HEK293 (cell line): Measurements from ENCODE around the gene CNKSR2.

Experiments
- CTCF ChIA-PET: fragments of 350-600 bp; formaldehyde crosslinking; extraction: SDS; loops from one replicate; lab custom pipeline; 2021; ENCODE audit warnings: antibody characterized with exemption; lab: Yijun Ruan, JAX
- POLR2A ChIA-PET: fragments of 300-600 bp; formaldehyde crosslinking; extraction: SDS; loops from one replicate; lab custom pipeline; 2020; ENCODE audit warnings: antibody characterized with exemption, inconsistent platforms; lab: Yijun Ruan, JAX
- H3K27ac ChIP-seq: fragments of 200-500 bp; sonication (Bioruptor generic); 2 replicates; pipeline ENCODE4 v1.5.1; 2014; ENCODE audit warnings: low read depth, low read length, control low read depth, inconsistent platforms; ENCODE audit errors: extremely low read depth
- H3K36me3 ChIP-seq, 2 experiments: fragments of 200-500 bp in 1 of 2; sonication (Bioruptor generic) in 1 of 2; 1 replicate in 1 of 2; 2 replicates in 1 of 2; pipeline ENCODE4 v1.5.1; 2014 to 2017; ENCODE audit warnings: inconsistent platforms in 2 of 2, low read length in 2 of 2; ENCODE audit not compliant: control insufficient read depth in 2 of 2, insufficient read depth in 1 of 2
- H3K4me1 ChIP-seq: fragments of 200-500 bp; sonication (Bioruptor generic); 2 replicates; pipeline ENCODE4 v1.5.1; 2014; ENCODE audit warnings: mild to moderate bottlenecking, low read length, inconsistent platforms; ENCODE audit not compliant: control insufficient read depth, insufficient read depth
- H3K4me3 ChIP-seq: 2 replicates; pipeline ENCODE4 v1.5.1; 2011; ENCODE audit warnings: low read depth, mild to moderate bottlenecking, control low read depth, low read length, moderate library complexity
- H3K9me3 ChIP-seq: fragments of 200-500 bp; sonication (Bioruptor generic); 2 replicates; pipeline ENCODE4 v1.5.1; 2014; ENCODE audit warnings: low read depth, low read length, inconsistent platforms; ENCODE audit not compliant: control insufficient read depth, insufficient read depth
- AEBP2 ChIP-seq: fragments of 450-650 bp; formaldehyde crosslinking; IDR thresholded peaks from 2 replicates; pipeline ENCODE4 v1.5.1; 2016; ENCODE audit warnings: missing biosample characterization, missing genetic modification characterization, borderline replicate concordance
- GLI2 ChIP-seq: fragments of 450-650 bp; formaldehyde crosslinking; IDR thresholded peaks from 2 replicates; pipeline ENCODE4; 2017; ENCODE audit warnings: missing biosample characterization, missing genetic modification characterization, low read depth, borderline replicate concordance
- GLIS1 ChIP-seq: fragments of 450-650 bp; formaldehyde crosslinking; IDR thresholded peaks from 2 replicates; pipeline ENCODE4 v1.5.1; 2016; ENCODE audit warnings: missing biosample characterization, missing genetic modification characterization
- KLF9 ChIP-seq: fragments of 450-650 bp; formaldehyde crosslinking; IDR thresholded peaks from 2 replicates; pipeline ENCODE4 v1.5.1; 2016; ENCODE audit warnings: missing biosample characterization, missing genetic modification characterization, low read depth
- MYNN ChIP-seq: fragments of 450-650 bp; formaldehyde crosslinking; IDR thresholded peaks from 2 replicates; pipeline ENCODE4 v1.5.1; 2016; ENCODE audit warnings: missing biosample characterization, missing genetic modification characterization, borderline replicate concordance
- OSR2 ChIP-seq: fragments of 450-650 bp; formaldehyde crosslinking; IDR thresholded peaks from 2 replicates; pipeline ENCODE4 v1.5.1; 2016; ENCODE audit warnings: missing biosample characterization, missing genetic modification characterization
- SP3 ChIP-seq: fragments of 450-650 bp; formaldehyde crosslinking; IDR thresholded peaks from 2 replicates; pipeline ENCODE4 v1.5.1; 2016; ENCODE audit warnings: missing biosample characterization, missing genetic modification characterization
- SP7 ChIP-seq: fragments of 450-650 bp; formaldehyde crosslinking; IDR thresholded peaks from 2 replicates; pipeline ENCODE4 v1.5.1; 2016; ENCODE audit warnings: missing biosample characterization, missing genetic modification characterization
- TRIM28 ChIP-seq: IDR thresholded peaks from 2 replicates; pipeline ENCODE4 v1.6.1; 2011; ENCODE audit warnings: low read length, control low read depth, borderline replicate concordance
- ZFP37 ChIP-seq: fragments of 450-650 bp; formaldehyde crosslinking; IDR thresholded peaks from 2 replicates; pipeline ENCODE4 v1.5.1; 2016; ENCODE audit warnings: missing biosample characterization, missing genetic modification characterization
- ZFP69B ChIP-seq: fragments of 450-650 bp; formaldehyde crosslinking; IDR thresholded peaks from 2 replicates; pipeline ENCODE4 v1.5.1; 2016; ENCODE audit warnings: missing biosample characterization, missing genetic modification characterization
- ZNF146 ChIP-seq: fragments of 450-650 bp; formaldehyde crosslinking; IDR thresholded peaks from 2 replicates; pipeline ENCODE4 v1.5.1; 2016; ENCODE audit warnings: missing biosample characterization, missing genetic modification characterization
- ZNF169 ChIP-seq: fragments of 450-650 bp; formaldehyde crosslinking; IDR thresholded peaks from 2 replicates; pipeline ENCODE4 v1.5.1; 2016; ENCODE audit warnings: missing biosample characterization, missing genetic modification characterization
- ZNF174 ChIP-seq: fragments of 450-650 bp; formaldehyde crosslinking; IDR thresholded peaks from 2 replicates; pipeline ENCODE4 v1.5.0; 2017; ENCODE audit warnings: missing biosample characterization, mild to moderate bottlenecking, missing genetic modification characterization
- ZNF184 ChIP-seq: fragments of 450-650 bp; IDR thresholded peaks from 2 replicates; pipeline ENCODE4 v1.5.1; 2018; ENCODE audit warnings: missing biosample characterization, mild to moderate bottlenecking, missing genetic modification characterization
- ZNF341 ChIP-seq: fragments of 450-650 bp; formaldehyde crosslinking; IDR thresholded peaks from 2 replicates; pipeline ENCODE4; 2016; ENCODE audit warnings: low read depth, missing biosample characterization, missing genetic modification characterization
- ZNF354C ChIP-seq: fragments of 450-650 bp; formaldehyde crosslinking; IDR thresholded peaks from 2 replicates; pipeline ENCODE4 v1.5.1; 2016; ENCODE audit warnings: missing biosample characterization, missing genetic modification characterization, low read depth, borderline replicate concordance
- ZNF391 ChIP-seq: fragments of 450-650 bp; formaldehyde crosslinking; IDR thresholded peaks from 2 replicates; pipeline ENCODE4 v1.5.1; 2016; ENCODE audit warnings: low read depth, missing biosample characterization, missing genetic modification characterization, borderline replicate concordance
- ZNF423 ChIP-seq: fragments of 450-650 bp; formaldehyde crosslinking; IDR thresholded peaks from 2 replicates; pipeline ENCODE4 v1.5.1; 2016; ENCODE audit warnings: missing biosample characterization, missing genetic modification characterization
- ZNF548 ChIP-seq: fragments of 450-650 bp; formaldehyde crosslinking; IDR thresholded peaks from 2 replicates; pipeline ENCODE4 v1.5.1; 2016; ENCODE audit warnings: missing biosample characterization, missing genetic modification characterization
- ZNF555 ChIP-seq: fragments of 450-650 bp; formaldehyde crosslinking; conservative IDR thresholded peaks from 2 replicates; pipeline ENCODE4 v1.5.1; 2017; ENCODE audit warnings: missing biosample characterization, mild to moderate bottlenecking, missing genetic modification characterization, inconsistent platforms
- ZNF596 ChIP-seq: fragments of 450-650 bp; IDR thresholded peaks from 2 replicates; pipeline ENCODE4 v1.5.0; 2018; ENCODE audit warnings: missing biosample characterization, mild to moderate bottlenecking, missing genetic modification characterization, moderate library complexity
- ZNF626 ChIP-seq: fragments of 450-650 bp; sonication (Bioruptor Pico); formaldehyde crosslinking; IDR thresholded peaks from 2 replicates; pipeline ENCODE4 v1.5.1; 2018; ENCODE audit warnings: missing biosample characterization, missing genetic modification characterization, inconsistent platforms
- ZNF645 ChIP-seq: fragments of 450-650 bp; formaldehyde crosslinking; IDR thresholded peaks from 2 replicates; pipeline ENCODE4; 2016; ENCODE audit warnings: missing biosample characterization, missing genetic modification characterization
- ZNF658 ChIP-seq: fragments of 450-650 bp; formaldehyde crosslinking; IDR thresholded peaks from 2 replicates; pipeline ENCODE4; 2016; ENCODE audit warnings: missing biosample characterization, missing genetic modification characterization
- ZNF670 ChIP-seq: fragments of 450-650 bp; formaldehyde crosslinking; IDR thresholded peaks from 2 replicates; pipeline ENCODE4 v1.5.1; 2016; ENCODE audit warnings: missing biosample characterization, missing genetic modification characterization, low read depth
- ZNF747 ChIP-seq: fragments of 450-650 bp; formaldehyde crosslinking; IDR thresholded peaks from 2 replicates; pipeline ENCODE4 v1.5.1; 2016; ENCODE audit warnings: missing biosample characterization, missing genetic modification characterization
- ZNF768 ChIP-seq: fragments of 450-650 bp; formaldehyde crosslinking; IDR thresholded peaks from 2 replicates; pipeline ENCODE4 v1.5.1; 2018; ENCODE audit warnings: missing biosample characterization, mild to moderate bottlenecking, missing genetic modification characterization
- ZNF791 ChIP-seq: fragments of 450-650 bp; formaldehyde crosslinking; IDR thresholded peaks from 2 replicates; pipeline ENCODE4 v1.5.1; 2016; ENCODE audit warnings: missing biosample characterization, missing genetic modification characterization
- ZXDB ChIP-seq: fragments of 450-650 bp; formaldehyde crosslinking; IDR thresholded peaks from 2 replicates; pipeline ENCODE4 v1.5.1; 2016; ENCODE audit warnings: missing biosample characterization, missing genetic modification characterization

The CNKSR2 gene

GRCh38 chrX:21354725-21355124, 19.5 kb upstream of the CNKSR2 start (continued):
- TF ChIP-seq ZXDB (tag by site-specific recombination) (no peak), KLF9 (tag by site-specific recombination) (no peak), ZNF747 (no peak), SP7 (no peak), MYNN (tag by site-specific recombination) (no peak)
- TF ChIP-seq, all 188 proteins: peak for 0

- no peaks in the 10 kb centered on the region for H3K36me3 ChIP-seq
- ChIA-PET CTCF (interaction anchor here (0.6 to 1.4 kb wide), 5 partner anchors 90 to 825 kb away, joined by 3 to 4 read pairs (median 3); no protein-coding TSS in a partner anchor), POLR2A (no interaction called here)
- no peak for TF ChIP-seq ZNF169 (tag by site-specific recombination)
- no peak for TF ChIP-seq OSR2
- no peak for TF ChIP-seq ZNF354C (tag by site-specific recombination)
- no peak for TF ChIP-seq TRIM28
- TF ChIP-seq ZNF658 (tag by site-specific recombination), result no peak
- TF ChIP-seq, all 188 proteins: peak for 0
- Histone ChIP-seq H3K9me3 (no peaks in the 10 kb centered on the region; the same call in 1 of the 2 replicates), H3K4me1 (no peaks in the 10 kb centered on the region), H3K4me3 (no peak overlapping the region), H3K27ac (no peak overlapping the region)
Observed at GRCh38 chrX:21355831-21356230, 18.4 kb upstream of the CNKSR2 start.

GRCh38 chrX:21369613-21370012, 4.6 kb upstream of the CNKSR2 start:
- H3K4me1 ChIP-seq, result no peaks in the 10 kb centered on the region
- no peaks in the 10 kb centered on the region for H3K9me3 ChIP-seq
- H3K4me3 ChIP-seq, result no peak overlapping the region
- ChIA-PET POLR2A (no interaction called here), CTCF (interaction anchor here (1.0 kb wide), 1 partner anchor 356 kb away, joined by 3 read pairs; no protein-coding TSS in a partner anchor)
- H3K27ac ChIP-seq, result no peak overlapping the region
- H3K36me3 ChIP-seq, result no peaks in the 10 kb centered on the region
- no peak for TF ChIP-seq ZNF768 (tag by site-specific recombination)
- no peak for TF ChIP-seq GLI2 (tag by site-specific recombination)
- TF ChIP-seq ZNF184 (tag by site-specific recombination), result no peak
- no peak for TF ChIP-seq ZNF391 (tag by site-specific recombination)
- no peak for TF ChIP-seq AEBP2 (tag by site-specific recombination)
- TF ChIP-seq ZFP37 (tag by site-specific recombination), result no peak
- TF ChIP-seq GLIS1 (tag by site-specific recombination), result no peak
- TF ChIP-seq ZNF670 (tag by site-specific recombination), result no peak
- no peak for TF ChIP-seq ZNF626 (tag by site-specific recombination)
- TF ChIP-seq ZNF174, result no peak

- CTCF ChIA-PET, result no interaction called here
- TF ChIP-seq ZNF791 (tag by site-specific recombination) (no peak), ZNF596 (no peak), ZNF341 (tag by site-specific recombination) (no peak), ZFP69B (no peak), MYNN (tag by site-specific recombination) (no peak), ZNF548 (tag by site-specific recombination) (no peak), SP3 (no peak), ZNF174 (no peak), TRIM28 (no peak), ZNF146 (tag by site-specific recombination) (no peak), ZNF555 (no peak), ZNF645 (no peak), ZNF423 (tag by site-specific recombination) (no peak)
- Histone ChIP-seq H3K4me1 (no peaks in the 10 kb centered on the region), H3K27ac (no peak overlapping the region), H3K36me3 (no peaks in the 10 kb centered on the region), H3K4me3 (no peak overlapping the region), H3K9me3 (no peaks in the 10 kb centered on the region)
- POLR2A ChIA-PET, result no interaction called here
Observed at GRCh38 chrX:21373001-21373400, 1.2 kb upstream of the CNKSR2 start.
